Putamen (tissue), 1 donor: ENCODE results near the gene SLC37A3.
"Not testable (repeated sequence)": the region's sequence is repeated elsewhere in the genome, so short reads cannot be mapped to it uniquely, and the experiment has no call there.

Experiments
- DNase-seq: peaks from one replicate; pipeline ENCODE4 v3.0.0-alpha.2; 2016; ENCODE audit warnings: low spot score

Gene SLC37A3, protein sequence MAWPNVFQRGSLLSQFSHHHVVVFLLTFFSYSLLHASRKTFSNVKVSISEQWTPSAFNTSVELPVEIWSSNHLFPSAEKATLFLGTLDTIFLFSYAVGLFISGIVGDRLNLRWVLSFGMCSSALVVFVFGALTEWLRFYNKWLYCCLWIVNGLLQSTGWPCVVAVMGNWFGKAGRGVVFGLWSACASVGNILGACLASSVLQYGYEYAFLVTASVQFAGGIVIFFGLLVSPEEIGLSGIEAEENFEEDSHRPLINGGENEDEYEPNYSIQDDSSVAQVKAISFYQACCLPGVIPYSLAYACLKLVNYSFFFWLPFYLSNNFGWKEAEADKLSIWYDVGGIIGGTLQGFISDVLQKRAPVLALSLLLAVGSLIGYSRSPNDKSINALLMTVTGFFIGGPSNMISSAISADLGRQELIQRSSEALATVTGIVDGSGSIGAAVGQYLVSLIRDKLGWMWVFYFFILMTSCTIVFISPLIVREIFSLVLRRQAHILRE

DNA sequence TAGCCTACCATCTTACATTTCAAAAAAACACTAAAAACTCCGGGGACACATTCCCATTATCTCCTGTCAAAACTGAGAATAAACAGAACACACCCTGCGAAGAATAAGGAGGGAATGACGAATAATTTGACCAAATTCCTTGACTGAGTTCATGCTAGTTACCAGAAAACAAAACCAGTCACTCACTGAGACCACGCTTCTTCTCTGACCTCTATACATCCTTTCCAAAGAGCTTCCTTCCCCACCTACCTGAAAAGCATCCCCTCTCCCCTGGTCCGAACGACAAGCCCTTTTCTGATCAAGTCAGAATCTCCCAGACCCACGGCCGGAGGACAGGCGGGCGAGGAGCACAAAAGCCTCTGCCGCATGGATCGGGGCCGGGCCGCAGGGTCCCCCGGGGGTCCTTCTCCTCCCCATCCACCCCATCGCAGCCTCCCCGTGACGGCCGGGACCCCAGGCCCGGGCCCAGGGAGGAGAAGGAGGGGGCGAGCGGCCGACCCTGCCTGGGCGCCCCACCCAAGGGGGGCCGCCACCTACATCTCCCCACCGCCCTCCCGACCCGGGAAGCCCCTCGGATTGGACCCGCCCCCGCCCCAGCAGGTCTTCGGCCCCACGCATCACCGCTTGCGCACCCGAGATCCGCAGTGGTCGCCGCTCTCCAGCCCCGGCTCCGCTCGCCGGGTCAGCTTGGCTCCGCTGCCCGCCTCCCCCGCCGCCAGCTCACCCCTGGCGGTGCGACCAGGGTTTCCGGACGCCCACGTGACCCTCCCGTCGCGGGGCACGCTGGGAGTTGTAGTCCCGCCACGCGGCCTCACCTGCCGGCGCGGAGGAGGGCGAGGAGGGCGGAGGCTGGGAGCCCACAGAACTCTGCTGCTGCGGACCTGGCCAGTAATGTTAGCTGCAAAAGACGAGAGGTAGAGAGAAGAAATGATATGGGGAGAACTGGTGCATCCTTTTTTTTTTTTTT, at the start of gene SLC37A3:
TSS of gene SLC37A3 (minus strand) at position 747 of the 967 bp plus-strand sequence. CDS start 16,004 bp downstream, outside the sequence.
- DNase-seq, result peak; percentile 70

DNA sequence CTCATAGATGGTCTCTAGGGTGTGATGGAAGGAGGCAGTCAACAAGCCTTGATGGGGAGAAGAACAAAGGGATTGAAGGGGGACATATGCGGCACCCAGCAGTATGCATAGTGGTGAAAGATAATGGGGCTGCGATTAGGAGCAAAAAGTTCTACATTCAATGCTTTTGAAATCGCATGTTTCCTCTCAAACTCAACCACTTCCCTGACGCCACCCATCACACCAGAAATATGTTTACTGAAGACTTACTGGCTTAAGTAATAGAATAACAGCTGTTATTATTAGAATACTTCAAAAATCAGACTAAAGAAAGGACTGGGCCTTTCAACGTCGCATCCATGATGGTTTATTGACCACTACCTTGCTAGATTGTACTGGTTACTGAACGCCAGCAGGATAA, 49.5 kb upstream of the SLC37A3 start:
- DNase-seq, result no peak

DNA sequence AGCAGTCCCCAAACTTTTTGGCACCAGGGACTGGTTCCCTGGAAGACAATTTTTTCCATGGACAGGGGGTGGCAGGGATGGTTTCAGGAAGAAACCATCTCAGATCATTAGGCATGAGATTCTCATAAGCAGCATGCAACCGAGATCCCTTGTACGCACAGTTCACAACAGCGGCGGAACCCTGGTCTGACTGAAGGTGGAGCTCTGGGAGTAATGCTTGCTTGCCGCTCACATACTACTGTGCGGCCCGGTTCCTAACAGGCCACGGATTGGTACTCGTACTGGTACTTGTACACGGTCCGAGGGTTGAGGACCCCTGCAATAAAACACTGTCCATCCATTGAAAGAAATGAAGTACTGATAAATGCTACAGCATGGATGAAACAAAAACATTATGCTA, 48.1 kb upstream of the SLC37A3 start:
- DNase-seq, result no peak

DNA sequence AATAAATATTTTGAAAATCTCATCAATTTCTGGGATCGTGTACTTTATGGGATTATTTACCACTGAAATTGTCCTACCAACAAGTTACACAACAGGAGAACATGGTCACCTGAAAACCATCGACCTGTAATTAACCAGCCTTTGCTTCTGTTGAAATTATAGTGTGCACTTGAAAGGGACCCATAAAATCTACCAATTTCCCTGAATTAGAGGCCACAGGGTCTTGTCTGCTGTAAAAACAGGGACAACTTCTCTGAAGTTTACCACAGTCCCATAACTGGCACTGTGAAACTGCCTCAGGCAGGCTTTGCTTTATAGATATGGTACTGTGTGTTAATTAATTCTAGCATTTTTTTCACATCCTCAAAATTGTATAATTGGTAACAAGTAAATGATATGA, 43.2 kb upstream of the SLC37A3 start:
- no peak for DNase-seq

DNA sequence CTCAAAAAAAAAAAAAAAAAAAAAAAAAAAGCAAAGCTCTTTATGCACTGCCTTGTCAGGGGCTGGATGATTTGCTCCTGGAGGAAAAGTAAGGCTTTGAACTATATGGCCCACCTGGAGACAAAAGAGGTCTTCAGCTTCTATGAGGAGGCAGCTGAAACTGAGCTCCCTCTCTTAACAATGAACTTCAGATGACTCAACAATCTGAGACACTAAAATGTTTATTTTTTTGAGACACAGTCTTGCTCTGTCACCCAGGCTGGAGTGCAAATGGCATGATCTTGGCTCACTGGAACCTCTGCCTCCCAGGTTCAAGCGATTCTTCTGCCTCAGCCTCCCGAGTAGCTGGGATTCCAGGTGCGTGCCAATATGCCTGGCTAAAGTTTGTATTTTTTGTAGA, 42.3 kb upstream of the SLC37A3 start:
- DNase-seq, result no peak

DNA sequence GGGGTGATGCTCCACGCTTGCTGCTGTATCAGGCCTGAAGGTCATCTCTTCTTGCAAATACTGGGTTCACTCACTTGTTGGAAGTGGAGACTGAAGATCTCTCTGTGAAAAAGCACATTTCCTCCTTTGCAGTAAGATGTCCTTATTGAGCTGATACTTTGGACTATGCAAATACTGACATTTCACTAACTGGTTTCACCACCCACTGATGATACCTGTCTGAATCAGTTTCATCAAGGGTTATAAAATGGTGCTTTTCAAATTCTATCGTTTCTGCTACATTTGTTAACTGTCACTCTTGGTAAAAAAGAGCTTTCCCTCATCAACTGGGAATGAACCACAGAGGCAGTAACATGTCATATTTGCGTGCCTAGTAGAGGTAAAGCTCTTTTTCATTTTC, 41.0 kb upstream of the SLC37A3 start:
- peak; percentile 58 for DNase-seq

DNA sequence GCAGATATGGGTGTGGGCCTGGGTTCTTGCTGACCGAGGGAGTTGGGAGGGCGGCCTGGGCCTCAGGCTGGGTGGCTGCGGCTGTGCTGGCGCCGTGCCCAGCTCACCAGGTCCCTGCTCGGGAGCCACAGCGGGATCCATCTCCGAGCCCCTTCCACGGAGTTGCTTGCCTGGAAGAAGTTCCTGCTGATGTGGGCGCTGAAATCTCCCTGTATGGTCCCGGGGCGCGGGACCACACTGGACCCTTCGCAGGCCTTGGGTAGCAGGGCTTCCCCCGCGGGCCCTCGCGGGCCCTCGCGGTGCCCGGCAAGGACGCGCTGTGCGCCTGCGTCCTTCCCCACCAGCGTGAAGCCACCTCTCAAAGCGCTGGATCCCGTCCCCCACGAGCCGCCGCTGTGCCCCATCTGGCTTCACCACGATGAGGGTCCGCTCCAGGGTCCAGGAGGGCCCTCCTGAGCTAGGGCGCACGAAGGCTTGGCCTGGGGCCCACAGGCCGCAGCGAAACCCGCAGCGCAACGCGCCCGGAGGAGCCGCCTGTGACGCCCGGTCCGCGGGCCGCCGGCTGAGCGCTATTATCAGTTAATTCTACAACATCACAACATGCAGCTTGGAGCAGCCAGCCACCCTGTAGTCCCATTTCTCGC, 37.0 kb upstream of the SLC37A3 start:
- no peak for DNase-seq

DNA sequence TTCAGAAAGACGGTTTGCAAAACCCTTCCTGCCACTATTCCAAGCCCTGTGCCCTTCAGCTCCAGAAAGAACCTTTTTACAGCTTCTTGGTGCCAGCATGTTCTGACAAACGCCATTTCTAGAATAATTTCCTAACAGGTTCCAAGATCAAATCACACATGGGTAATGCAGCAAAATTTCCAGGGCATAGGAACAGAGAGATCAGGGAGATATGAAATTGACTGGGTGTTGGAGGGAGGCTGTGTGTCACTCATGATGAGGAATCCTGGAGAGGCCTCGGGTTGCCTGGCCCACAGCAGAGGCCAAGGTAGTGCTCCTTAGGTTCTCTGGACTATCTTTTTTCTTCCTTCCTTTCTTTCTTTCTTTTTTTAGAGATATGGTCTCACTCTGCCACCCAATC, 35.1 kb upstream of the SLC37A3 start:
- no peak for DNase-seq

DNA sequence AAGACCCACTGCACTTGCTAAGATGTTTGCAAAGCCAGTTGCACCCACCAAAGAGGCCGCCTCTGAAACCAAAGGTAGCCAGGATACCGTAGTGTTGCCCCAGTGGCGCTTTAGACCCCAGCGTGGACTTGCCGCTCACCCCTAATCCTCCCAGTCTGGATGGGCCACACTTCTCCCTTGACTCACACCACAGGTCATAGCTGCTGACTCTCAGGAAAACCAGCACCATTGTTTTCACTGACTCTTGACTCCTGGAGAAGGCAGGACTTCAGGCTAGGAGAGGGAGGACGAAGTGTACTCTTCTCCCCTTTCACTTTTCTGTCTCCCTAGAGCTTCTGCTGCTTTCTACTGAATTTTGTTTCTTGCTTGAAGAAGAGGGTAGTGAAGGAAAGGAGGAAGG, 27.8 kb upstream of the SLC37A3 start:
- no peak for DNase-seq

DNA sequence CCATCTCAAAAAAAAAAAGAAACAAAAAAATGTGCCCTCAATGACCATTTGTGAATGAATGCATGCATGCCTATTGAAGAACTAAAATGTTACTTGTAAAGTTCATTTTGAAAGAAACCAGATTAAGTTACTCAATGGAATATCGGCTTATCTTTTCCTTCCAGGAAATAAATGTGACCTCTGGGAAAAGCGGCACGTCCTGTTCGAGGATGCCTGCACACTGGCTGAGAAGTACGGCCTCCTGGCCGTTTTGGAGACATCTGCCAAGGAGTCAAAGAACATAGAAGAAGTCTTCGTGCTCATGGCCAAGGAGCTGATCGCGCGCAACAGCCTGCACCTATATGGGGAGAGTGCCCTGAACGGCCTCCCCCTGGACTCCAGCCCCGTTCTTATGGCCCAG, 27.4 kb upstream of the SLC37A3 start:
- no peak for DNase-seq

DNA sequence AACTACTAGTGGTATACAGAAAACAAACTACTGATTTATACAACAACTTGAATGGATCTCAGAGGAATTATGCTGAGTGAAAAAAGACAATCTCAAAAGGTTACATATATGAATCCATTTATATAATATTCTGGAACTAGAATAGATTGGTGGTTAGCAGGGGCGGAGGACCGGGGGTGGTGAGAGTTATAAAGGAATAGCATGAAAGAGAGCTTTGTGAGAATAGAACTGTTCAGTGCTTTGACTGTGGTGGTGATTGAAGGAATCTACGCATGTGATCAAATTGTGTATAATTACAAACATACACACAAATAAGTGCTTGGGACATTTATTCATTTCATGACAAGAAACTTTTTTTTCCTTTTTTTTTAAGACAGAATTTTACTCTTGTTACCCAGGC, 25.2 kb upstream of the SLC37A3 start:
- peak; percentile 48 for DNase-seq

DNA sequence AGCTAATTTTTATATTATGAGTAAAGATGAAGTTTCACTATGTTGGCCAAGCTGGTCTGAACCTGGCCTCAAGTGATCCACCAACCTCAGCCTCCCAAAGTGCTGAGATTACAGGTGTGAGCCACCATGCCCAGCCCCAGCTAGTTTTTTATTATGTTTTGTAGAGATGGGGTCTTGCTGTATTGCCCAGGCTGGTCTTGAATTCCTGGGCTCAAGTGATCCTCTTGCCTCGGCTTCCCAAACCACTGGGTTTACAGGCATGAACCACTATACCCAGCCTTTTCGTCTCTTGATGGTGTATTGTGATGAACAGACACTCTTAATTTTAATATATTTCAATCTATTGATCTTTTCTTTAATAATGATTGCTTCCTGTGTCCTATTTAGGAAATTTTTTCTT, 23.2 kb upstream of the SLC37A3 start:
- no peak for DNase-seq

DNA sequence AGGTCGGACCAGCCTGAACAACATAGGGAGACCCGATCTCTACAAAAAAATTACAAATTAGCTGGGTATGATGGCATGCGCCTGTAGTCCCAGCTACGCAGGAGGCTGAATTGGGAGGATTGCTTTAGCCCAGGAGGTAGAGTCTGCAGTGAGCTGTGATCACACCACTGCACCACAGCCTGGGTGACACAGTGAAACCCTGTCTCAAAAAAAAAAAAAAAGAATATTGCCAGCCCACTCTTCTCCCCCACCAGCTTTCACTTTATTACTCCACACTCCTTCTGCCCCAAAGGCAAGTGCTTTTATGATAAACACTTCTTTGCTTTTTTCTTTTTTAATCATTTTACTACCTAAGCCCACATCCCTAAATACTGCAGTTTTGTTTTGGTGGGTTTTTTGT, 20.3 kb upstream of the SLC37A3 start:
- no peak for DNase-seq

DNA sequence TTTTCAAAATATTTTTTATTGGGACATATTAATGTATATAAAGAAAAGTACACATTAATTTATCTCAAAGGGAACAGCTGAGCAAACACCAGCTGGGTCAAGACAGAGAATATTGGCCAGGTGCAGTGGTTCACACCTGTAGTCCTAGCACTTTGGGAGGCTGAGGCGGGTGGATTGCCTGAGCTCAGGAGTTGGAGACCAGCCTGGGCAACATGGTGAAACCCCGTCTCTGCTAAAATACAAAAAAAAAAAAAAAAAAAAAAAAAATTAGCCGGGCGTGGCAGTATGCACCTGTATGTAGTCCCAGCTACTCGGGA, 19.8 kb upstream of the SLC37A3 start:
- DNase-seq, result not testable (repeated sequence)

DNA sequence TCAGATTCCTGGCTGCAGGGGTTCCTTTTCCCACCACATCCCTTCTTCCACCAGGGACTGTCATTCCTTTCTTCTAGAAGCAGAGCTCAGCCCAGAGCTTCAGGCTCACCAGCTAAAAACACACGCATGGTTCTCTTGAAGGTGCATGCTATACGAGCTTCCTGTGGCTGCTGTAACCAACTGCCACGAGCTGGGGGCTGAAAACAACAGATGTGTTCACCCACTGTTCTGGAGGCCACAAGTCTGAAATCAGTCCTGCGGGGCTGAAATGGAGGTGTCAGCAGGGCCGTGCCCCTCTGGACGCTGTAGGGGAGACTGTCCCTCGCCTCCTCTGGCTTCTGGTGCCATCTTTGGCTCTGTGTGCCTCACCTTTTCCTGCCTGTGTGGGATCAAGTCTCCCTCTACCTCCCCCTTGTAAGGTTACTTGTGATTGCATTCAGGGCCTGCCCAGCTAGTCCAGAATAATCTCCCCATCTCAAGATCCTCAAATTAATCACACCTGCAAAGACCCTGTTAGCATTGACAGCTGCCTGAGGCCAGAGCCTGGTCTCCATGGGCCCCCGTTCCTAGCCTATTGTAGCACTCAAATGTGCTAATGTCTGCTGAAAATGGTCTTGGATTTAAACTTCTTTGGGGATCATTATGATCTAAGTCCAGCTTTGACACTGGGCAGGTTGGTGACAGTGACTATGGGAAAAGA, 19.3 kb upstream of the SLC37A3 start:
- DNase-seq, result no peak

DNA sequence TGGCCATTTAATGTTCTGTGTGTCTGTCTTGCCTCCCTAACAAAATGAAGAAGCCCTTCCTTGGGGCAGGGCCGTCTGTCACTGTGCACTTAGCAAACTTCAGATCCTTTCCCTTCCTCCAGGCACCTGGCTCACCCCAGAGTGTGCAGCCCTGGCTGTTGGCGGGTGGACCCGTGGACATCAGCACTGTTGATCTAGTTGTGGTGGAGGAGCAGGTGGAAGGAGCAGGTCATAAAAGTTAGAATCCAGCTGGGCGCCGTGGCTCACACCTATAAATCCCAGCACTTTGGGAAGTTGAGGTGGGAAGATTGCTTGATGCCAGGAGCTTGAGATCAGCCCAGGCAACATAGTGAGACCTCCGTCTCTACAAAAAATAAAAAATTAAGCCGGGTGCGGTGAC, 18.2 kb upstream of the SLC37A3 start:
- DNase-seq, result no peak

DNA sequence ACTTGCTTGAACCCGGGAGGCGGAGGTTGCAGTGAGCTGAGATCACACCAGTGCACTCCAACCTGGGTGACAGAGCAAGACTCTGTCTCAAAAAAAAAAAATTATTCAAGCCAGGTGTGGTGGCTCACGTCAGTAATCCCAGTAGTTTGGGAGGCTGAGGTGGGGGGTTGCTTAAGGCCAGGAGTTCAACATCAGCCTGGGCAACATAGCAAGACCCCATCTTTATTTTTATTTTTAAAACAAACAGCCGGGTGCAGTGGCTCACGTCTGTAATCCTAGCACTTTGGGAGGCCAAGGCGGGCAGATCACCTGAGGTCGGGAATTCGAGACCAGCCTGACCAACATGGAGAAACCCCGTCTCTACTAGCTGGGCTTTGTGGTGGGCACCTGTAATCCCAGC, 17.5 kb upstream of the SLC37A3 start:
- not testable (repeated sequence) for DNase-seq

DNA sequence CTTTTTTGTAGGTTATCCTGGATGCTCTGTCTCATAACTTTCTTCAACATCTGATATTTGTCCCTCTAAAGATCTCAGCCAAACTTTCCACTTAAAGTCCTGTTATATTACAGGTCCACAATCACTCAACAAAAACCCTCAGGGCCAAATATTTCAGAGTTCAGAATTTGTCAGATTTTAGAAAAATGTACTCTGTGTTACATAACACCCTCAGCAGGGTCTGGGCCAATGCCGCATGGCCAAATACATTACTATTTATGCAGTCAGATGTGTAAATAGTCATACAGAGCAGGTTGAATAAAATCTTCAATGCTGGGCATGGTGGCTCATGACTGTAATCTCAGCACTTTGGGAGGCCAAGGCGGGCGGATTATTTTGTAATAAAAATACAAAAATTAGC, 17.0 kb upstream of the SLC37A3 start:
- DNase-seq, result no peak

DNA sequence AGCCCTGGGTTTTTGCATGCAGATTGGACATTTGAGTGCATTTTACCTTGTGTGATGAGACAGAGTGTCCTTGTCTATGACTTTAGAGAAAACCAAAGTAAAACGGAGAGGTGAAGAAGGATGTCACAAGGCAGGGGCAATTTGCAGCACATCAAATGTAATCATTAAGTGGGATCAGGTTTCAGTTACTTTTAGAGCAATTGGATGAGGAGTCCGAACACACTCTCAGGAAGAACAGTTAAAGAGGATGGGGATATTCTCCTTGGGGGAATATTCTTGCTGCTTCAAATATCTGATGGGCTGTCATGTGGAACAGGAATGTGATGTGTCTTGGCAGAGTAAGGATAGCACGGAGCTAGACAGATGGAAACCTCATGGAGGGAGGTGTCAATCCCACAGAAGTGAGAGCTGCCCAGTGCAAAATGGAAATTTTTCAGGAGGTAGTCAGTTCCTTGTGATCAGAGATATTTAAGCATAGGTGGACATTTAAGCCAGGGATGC, 6.3 kb upstream of the SLC37A3 start:
- no peak for DNase-seq

DNA sequence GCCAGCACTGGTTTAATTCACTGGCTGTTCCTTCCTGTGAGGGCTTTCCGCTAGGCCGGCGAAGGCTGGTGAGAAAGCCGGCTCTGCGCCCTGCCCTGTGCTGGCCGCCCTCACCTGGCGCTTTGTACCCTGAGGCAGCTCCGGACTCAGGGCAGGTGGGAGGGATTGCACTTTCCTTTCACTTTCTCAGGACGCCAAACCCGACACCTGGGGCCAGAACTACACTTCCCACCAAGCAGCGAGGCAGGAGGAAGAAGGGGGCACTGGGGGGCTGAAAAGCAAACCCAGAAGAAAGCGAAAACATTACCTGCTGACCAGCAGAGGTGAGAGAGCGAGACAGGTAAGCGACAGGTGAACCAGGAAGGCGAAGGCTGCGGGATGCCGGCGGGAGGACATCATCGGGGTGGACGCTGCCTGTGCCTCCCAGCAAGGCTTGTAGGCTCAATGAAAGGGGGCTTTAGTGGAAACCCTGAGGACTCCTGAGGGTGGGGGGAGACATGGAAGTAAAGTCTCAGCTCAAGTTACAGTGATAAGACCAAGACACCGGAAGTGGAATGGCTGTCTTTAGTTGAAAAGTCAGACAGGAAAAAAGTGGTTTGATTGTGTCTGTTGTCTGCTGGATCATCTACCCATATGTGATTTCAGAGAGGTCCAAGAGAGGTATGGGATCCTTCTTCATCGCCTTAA, 5.7 kb upstream of the SLC37A3 start, which contains the start of gene RAB19:
TSS of gene RAB19 (plus strand) at position 181 of the 687 bp plus-strand sequence. CDS start 3,589 bp downstream, outside the sequence.
- no peak for DNase-seq
